Heart left ventricle (tissue), 13 donors: ENCODE results near the gene DCUN1D1.

ENCODE experiments used
- CTCF ChIP-seq, 12 donors: fragments of 200-600 bp; sonication (generic) in 4 of 12; IDR thresholded peaks; one replicate each; pipeline versions ENCODE4 v1.5.0 to v1.8.0; 2018 to 2022; ENCODE audit warnings: antibody characterized with exemption in 12 of 12, mild to moderate bottlenecking in 5 of 12
- POLR2A ChIP-seq, 2 donors: fragments of 450-650 bp; IDR thresholded peaks; one replicate each; pipeline ENCODE4 v1.6.1; 2017; ENCODE audit warnings: antibody characterized with exemption in 2 of 2, mild to moderate bottlenecking in 2 of 2, moderate library complexity in 2 of 2
- donor health status: ischemic (EF 13 %, LVEDD 7.1; RV severe dilation, severe dysfunction).
- donor health status: DM: no; HTN: yes; CAD: no.
- donor health status: DM: no; HTN: no; CAD: no.
- donor health status: ischemic (EF 25% LVEDD 6.9; RV normal size, moderate dysfunction).
- donor health status: ischemic (EF 25% LVEDD 5.7; RV mildly dilated, moderate dysfunction).
- donor health status: ischemic (EF 35%, LVEDD 5.7; RV mildly dilated, moderate dysfunction).
- donor health status: nonischemic (EF 11% LVEDD 7.7; RV severe dilation, severe dysfunction).
- donor health status: DM: yes; HTN: yes; CAD: no.
- donor health status: PGD.
- donor health status: ischemic (EF 29% LVEDD 5.4; RV normal size, mild dysfunction).
- donor health status: nonischemic (EF 23%, LVEDD 6.1; RV moderate dilation, normal function).

- no peak for TF ChIP-seq CTCF (IDR thresholded peaks at IDR 0.05)
- TF ChIP-seq POLR2A (IDR thresholded peaks at IDR 0.05), result no peak
Observed at GRCh38 chr3:182921665-182922355, 58.5 kb downstream of the DCUN1D1 start.
